GM19372 (cell line): Measurements from ENCODE around the gene GSE1.

Source experiments
- ATAC-seq: cut with Tn5 transposase; IDR thresholded peaks from one replicate; pipeline ENCODE4 v1.9.1; 2021; ENCODE audit warnings: mild to moderate bottlenecking, low read depth, moderate library complexity; ENCODE audit not compliant: unreplicated experiment

Gene GSE1

GRCh38 chr16:85573696-85574641 is 39.2 kb upstream of the GSE1 start:
- no peak for ATAC-seq

- no peak for ATAC-seq
Measured at GRCh38 chr16:85574672-85575475, 38.2 kb upstream of the GSE1 start.

- ATAC-seq, result no peak
Measured at GRCh38 chr16:85575920-85576319, 37.2 kb upstream of the GSE1 start.

- no peak for ATAC-seq
Measured at GRCh38 chr16:85576944-85577343, 36.2 kb upstream of the GSE1 start.

GRCh38 chr16:85577899-85578598 is 35.1 kb upstream of the GSE1 start:
- no peak for ATAC-seq

GRCh38 chr16:85578599-85578948 is 34.5 kb upstream of the GSE1 start:
- ATAC-seq, result no peak

GRCh38 chr16:85579191-85579590 is 33.9 kb upstream of the GSE1 start:
- ATAC-seq, result no peak

- no peak for ATAC-seq
Measured at GRCh38 chr16:85579923-85580580, 33.1 kb upstream of the GSE1 start.

GRCh38 chr16:85580684-85581083 is 32.4 kb upstream of the GSE1 start:
- no peak for ATAC-seq

- no peak for ATAC-seq
Measured at GRCh38 chr16:85582229-85582991, 30.7 kb upstream of the GSE1 start.

GRCh38 chr16:85583491-85584181 is 29.5 kb upstream of the GSE1 start:
- ATAC-seq, result no peak

GRCh38 chr16:85584267-85584666 is 28.9 kb upstream of the GSE1 start:
- no peak for ATAC-seq

- ATAC-seq, result no peak
Measured at GRCh38 chr16:85584819-85585282, 28.3 kb upstream of the GSE1 start.

GRCh38 chr16:85585711-85586110 is 27.4 kb upstream of the GSE1 start:
- no peak for ATAC-seq

GRCh38 chr16:85586380-85587104 is 26.6 kb upstream of the GSE1 start:
- ATAC-seq, result no peak

GRCh38 chr16:85587762-85588556 is 25.2 kb upstream of the GSE1 start:
- no peak for ATAC-seq
